ENCODE results near the gene IPPK. TPM values are rescaled to one million over a fixed set of nuclear protein-coding genes. Genes with fewer than 3 reads are reported as not detected.

Gene IPPK
- total and polyA plus RNA-seq, 2 of the 4 experiments (the other 2 are of a cell fraction) = 25.1 to 26.8 TPM

GRCh38 chr9:92590377-92590776 is 79.6 kb downstream of the IPPK start:
- ChIA-PET POLR2A (ENCODE audit: unreplicated experiment) (interaction anchor here (0.8 kb wide), 1 partner anchor 10 kb away, joined by 4 read pairs; no protein-coding TSS in a partner anchor), CTCF (interaction anchor here (0.8 to 1.6 kb wide), 3 partner anchors 9 to 29 kb away, joined by 3 to 6 read pairs (median 4); no protein-coding TSS in a partner anchor)
- dilution Hi-C loops (cut with HindIII; ENCODE audit: low sequenced_read_pairs, unreplicated experiment) = no loop called here

More at GRCh38 chr9:92590377-92590776, 79.6 kb downstream of the IPPK start:
- H3K4me1 ChIP-seq (ENCODE audit: control insufficient read depth, insufficient read depth, low read length) = peaks cover 2% of the 10 kb centered on the region; the same call in 1 of the 2 replicates
- 0 out of 2 replicates have a peak, but pooled peaks cover 2% of the 10 kb centered on the region for H3K9me3 ChIP-seq (ENCODE audit: control insufficient read depth, insufficient read depth, low read length)
- intact Hi-C loops (cut with micrococcal nuclease) (no loop called here), in situ Hi-C loops (cut with MboI; ENCODE audit: low sequenced_read_pairs) (no loop called here)
- no peaks in the 10 kb centered on the region for H4K20me1 ChIP-seq (ENCODE audit: insufficient read depth, low read length)
- H3K4me3 ChIP-seq (ENCODE audit: insufficient read depth, low read depth, low read length) = no peak overlapping the region
- H4K5ac ChIP-seq (ENCODE audit: low read depth, low read length) = no peak overlapping the region
- TF ChIP-seq CEBPB (IDR thresholded peaks at IDR 0.05; ENCODE audit: low read depth, low read length) (peak; percentile 40), FOS (IDR thresholded peaks at IDR 0.05; ENCODE audit: low read depth, low read length) (no peak), USF2 (IDR thresholded peaks at IDR 0.05; ENCODE audit: low read depth, low read length) (no peak), MXI1 (IDR thresholded peaks at IDR 0.05; ENCODE audit: borderline replicate concordance, low read depth, low read length) (no peak), ELK1 (IDR thresholded peaks at IDR 0.05; ENCODE audit: borderline replicate concordance, low read depth, low read length) (no peak)
- no peak overlapping the region for H2AFZ ChIP-seq (replicated peaks; ENCODE audit: low read length, poor library complexity)
- H3K18ac ChIP-seq (ENCODE audit: low read depth, low read length) = no peak overlapping the region
- DNase-seq (peak; percentile 48), ATAC-seq (ENCODE audit: low read depth) (peak; percentile 90)
- no peak overlapping the region for H3K27ac ChIP-seq (ENCODE audit: insufficient read depth, low read length)
- H3K27me3 ChIP-seq (ENCODE audit: control insufficient read depth, insufficient read depth, low read length) = no peaks in the 10 kb centered on the region
- no peak overlapping the region for H3K4me2 ChIP-seq (ENCODE audit: low read depth, low read length)
- no TSS peak for BruUV-seq (replicated peaks)
- no peak overlapping the region for H4K91ac ChIP-seq (ENCODE audit: insufficient read depth, low read depth, low read length)
- no peaks in the 10 kb centered on the region for H3K36me3 ChIP-seq (ENCODE audit: control insufficient read depth, insufficient read depth, low read length)
- H2AK5ac ChIP-seq (ENCODE audit: low read depth, low read length) = no peak overlapping the region
- no peaks in the 10 kb centered on the region for H3K9me1 ChIP-seq (ENCODE audit: insufficient read depth, low read length)
- no peak overlapping the region for H2BK20ac ChIP-seq (ENCODE audit: low read depth, low read length)
- H2BK15ac ChIP-seq (ENCODE audit: low read depth, low read length) = no peak overlapping the region
- H2BK5ac ChIP-seq (ENCODE audit: low read depth, low read length, poor library complexity, severe bottlenecking) = no peak overlapping the region
- no peak overlapping the region for H3K56ac ChIP-seq (ENCODE audit: extremely low read depth, insufficient read depth, low read length)
- H3K23ac ChIP-seq (ENCODE audit: low read depth, low read length) = no peak overlapping the region
- H2AK9ac ChIP-seq (replicated peaks; ENCODE audit: low read depth, low read length, poor library complexity) = no peak overlapping the region
- H3K4ac ChIP-seq (ENCODE audit: low read depth, low read length) = no peak overlapping the region
- WGBS, 2 experiments (ENCODE audit: extremely low coverage in 2 of 2, insufficient read length in 1 of 2) = 14% methylated on average over 1 of the region's 3 CpGs; no CpG with 5 or more reads in 1 of the 2 experiments
- no peak overlapping the region for H3K14ac ChIP-seq (replicated peaks; ENCODE audit: low read depth, low read length)
- no peaks in the 10 kb centered on the region for H3K79me1 ChIP-seq (ENCODE audit: low read depth in 1 of 2, low read length in 2 of 2)
- H3K9ac ChIP-seq (ENCODE audit: low read depth, low read length) = no peak overlapping the region
- no peak overlapping the region for H2BK120ac ChIP-seq (ENCODE audit: low read depth, low read length)
- no peak overlapping the region for H4K8ac ChIP-seq (ENCODE audit: low read depth in 2 of 2, low read length in 2 of 2)
